Endometrial microvascular endothelial cells (primary cell): ENCODE results near the gene SIRPA. TPM values are rescaled to one million over a fixed set of nuclear protein-coding genes. Genes with fewer than 3 reads are reported as not detected.

Source experiments
- in situ Hi-C: cut with HindIII; loops from 2 replicates; pipeline ENCODE4 v1.10.0; 2017; ENCODE audit warnings: low sequenced_read_pairs, low pct_unique_long_range_greater_than_20kb; ENCODE audit errors: inconsistent ontology term
- total RNA-seq: library from RNA; depleted of rRNA; stranded (reverse); fragments of >200 nt; gene quantifications from one replicate; pipeline ENCODE4 v1.2.3, GENCODE V29; 2015; ENCODE audit errors: inconsistent ontology term

The SIRPA gene
- total RNA-seq, 1 donor from 2014 or later: 14.0 TPM

DNA sequence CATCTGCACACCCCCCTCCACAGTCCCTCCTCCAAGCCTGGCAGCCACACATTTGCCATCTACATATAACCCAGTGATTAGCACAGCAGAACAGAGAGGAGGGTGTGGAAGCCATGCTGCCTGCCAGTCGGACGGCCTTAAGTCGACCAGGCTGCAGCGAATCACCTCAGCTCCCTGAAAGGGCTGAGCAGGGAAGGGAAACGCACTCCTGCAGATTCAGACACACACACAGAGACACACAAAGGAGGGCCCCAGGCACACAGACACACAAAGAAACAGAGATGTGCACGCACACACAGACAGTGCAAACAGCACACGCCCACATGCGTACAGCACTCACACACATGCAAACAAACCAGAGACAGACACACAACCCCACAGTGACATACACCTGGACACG lies 11.2 kb upstream of the SIRPA start:
- in situ Hi-C loops: no loop called here

DNA sequence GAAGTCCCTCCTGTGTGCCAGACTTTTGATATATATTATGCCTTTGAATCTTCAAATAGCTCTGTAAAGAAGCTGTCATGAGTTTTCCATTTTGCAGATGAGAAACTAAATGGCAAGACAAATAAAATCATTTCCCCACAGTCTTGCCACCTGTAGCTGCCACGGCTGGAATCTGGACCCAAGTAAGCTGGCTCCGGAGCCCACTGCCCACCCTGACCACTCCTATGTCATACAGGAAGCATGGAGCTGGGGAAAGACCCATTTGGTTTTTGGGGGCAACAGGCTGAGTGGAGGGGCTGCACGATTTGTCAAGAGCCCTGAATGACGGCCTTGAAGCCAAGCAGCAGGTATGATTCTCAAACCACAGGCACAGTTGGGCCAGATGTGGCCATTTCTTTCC lies 10.0 kb upstream of the SIRPA start:
- in situ Hi-C loops: no loop called here

DNA sequence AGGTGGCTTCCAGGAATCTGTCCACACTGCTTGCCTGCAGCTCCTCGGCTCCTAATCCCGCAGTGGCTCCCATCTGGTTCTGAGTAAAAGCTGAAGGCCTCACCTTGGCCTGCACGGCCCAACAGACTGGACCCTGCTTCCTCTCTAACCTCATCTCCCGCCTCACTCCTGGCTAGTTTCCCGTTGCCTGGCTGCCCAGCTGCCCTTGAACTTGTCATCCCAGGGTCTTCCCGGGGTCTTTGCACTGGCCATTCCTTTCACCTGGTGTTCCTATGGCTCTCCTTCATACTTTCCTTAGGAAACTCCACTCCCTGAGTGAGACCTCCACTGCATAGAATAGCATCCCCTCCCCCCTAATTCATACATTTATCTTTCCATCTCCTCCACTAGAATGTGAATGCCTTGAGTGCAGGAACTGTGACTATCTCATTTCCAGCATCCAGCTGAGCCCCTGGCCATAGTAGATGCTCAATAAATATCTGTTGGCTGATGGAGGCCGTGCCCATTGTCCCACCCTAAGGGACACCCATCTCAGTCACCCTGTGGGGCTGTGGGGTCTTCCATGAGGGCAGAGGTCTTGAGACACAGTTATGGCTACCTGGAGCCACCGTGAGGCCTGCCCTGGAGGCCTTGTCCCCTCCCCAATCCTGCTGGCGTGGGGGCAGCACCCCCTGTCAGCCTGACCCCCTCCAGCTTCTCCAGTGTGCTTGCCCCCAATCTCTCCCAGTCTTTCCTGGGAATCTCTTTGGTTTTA lies 9.1 kb upstream of the SIRPA start:
- in situ Hi-C loops: no loop called here

DNA sequence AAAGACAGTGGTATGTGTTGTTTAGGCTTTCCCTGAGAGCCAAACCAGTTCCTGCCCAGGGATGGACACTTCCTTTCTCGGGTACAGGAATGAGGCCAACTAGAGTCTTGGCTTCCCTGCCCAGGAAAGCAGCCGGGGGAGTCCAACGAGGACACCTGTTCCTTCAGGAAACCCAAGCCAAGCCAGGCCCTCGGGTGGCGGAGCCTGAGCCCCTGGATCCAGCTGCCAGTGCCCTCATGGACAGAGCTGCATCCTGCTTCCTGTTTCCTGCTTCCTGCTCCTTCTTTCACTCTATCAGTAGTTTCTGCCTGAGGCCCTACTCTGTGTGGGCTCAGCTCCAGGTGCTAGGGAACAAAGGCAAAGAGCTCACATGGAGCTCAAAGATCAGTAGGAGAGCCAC lies 7.9 kb upstream of the SIRPA start:
- in situ Hi-C loops: no loop called here

DNA sequence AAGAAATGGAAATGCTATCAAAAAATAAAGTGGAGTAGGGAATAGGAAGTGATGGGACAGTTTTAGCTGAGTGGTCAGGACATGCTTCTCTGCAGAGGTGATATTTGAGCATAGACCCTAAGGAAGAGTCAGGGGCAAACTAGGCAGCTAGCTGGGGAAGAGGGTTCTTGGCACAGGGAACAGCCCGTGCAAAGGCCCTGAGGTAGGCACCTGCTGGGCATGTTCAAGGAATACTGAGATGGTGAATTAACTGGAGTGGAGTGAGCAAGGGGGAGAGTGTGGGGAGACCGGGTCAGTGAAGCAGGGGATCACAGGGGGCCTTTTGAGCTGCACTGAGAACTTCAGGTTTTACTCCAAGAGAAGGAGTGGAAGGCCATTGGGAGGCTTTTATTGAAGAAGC lies 7.5 kb upstream of the SIRPA start:
- in situ Hi-C loops: no loop called here

DNA sequence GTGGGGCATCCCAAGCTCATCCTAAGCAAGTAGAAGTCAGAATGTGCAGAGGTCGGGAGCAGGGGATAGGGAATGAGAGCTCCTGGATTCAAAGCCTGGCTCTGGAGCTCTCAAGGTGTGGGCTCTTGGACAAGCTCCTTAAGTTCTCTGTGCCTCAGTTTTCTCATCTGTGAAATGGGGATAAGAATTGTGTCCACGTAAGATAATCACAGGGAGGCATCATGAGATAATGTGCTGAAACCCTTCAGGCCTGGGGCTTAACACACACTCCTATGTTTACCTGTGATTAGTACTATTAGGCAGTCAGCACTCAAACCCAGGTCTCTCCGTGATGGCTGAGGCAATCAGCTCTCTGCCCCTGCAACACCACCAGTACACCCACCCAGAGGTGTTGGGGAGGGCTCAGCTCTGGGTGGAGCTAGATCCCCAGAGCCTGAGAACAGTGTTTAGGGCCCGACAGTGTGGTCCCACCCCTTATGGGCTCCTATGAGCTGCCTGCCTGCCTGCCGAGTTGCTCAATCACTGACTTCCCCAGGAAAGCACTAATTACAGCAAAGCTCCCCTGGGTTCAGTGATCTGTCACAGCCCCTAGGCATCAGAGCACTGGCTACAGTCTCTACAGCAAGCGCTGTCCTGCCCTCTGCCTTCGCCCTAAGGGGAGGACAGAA lies 6.3 kb upstream of the SIRPA start:
- in situ Hi-C loops: no loop called here

DNA sequence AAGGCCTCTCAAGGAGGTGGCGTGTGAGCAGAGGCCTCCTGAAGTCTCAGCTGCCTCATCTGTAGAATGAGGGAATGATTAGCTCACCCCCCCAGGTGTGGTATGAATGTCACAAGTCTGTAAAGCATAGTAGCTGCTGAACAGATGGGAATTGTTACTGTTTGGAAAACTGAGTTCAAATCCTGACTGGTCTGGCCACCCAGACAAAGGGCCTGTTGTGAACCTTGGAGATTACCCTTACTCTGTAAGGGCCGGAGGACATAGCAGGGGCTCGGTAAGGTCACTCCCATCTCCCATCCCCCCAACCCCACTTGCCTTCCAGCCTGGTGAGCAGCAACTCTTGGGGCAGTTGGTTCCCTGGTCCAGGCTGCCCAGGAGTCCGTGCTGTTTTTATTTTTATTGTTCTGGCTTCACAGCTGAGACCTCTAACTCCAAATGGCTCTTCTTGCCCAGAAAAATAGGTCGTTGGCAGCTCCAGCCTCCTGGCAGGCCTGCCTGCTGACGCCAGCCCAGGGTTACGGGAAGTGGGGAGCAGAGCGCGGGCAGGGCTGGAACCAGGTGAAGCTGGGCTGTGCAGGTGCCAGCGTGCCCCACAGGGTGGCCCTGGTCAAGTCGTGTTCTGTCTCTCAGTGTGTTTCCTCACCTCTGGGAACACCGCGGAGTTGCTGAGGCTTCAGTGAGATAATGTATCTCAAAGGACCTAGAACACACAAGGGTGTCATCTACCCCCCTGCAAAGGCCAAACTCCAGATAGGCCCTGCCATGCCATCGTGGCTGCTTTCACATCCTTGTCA lies 4.5 kb upstream of the SIRPA start:
- in situ Hi-C loops: no loop called here

DNA sequence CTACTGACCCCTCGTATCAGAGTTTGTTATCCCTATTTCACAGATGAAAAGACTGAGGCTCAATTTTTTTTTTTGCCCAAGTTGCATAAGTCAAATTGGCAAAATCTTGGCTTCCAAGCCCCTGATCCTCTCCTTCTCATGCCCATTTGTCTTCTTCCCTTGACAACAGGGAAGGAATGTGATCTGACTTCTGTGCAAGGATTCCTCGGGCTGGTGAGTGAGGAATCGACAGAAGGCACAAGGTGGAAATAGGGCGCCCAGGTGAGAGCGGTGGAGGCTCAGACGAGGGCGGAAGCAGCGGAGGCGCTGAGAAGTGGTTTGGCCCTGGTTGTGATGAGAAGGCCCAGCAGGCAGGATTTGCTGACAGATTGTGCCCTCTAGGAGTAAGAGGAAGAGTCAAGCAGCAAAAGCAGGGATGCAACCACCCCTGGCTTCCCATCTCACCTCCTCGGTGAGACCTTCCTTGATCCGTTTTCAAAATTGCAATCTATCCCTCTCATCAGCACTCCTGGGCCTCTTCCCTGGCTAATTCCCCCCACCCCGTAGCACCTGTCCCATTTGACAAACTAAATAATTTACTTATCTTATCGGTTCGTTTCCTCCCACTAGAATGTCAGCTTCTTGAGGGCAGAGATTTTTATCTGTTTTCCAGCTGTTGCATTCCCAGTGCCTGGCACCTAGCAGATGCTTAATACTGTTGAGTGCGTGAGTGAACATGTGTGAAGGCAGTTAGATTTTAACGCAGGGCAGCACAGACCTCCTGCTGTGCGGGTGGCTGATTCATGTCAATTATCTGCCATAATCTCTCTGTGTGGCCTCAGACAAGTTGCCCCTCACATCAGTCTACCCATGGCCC lies 3.7 kb upstream of the SIRPA start:
- in situ Hi-C loops: no loop called here

DNA sequence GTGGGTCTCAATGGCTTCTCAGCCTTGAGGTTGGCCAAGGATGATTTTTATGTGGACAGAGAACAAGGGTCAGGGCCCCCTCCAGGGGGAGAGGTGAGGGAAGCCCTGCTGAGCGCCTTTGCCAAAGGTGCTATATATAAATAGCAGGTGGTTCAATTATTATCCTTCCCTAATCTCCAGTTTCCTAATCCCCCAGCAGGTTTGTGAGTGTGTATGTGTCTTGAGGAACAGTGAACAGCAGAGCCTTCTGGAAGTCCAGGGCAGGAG lies 3.2 kb upstream of the SIRPA start:
- in situ Hi-C loops: no loop called here

DNA sequence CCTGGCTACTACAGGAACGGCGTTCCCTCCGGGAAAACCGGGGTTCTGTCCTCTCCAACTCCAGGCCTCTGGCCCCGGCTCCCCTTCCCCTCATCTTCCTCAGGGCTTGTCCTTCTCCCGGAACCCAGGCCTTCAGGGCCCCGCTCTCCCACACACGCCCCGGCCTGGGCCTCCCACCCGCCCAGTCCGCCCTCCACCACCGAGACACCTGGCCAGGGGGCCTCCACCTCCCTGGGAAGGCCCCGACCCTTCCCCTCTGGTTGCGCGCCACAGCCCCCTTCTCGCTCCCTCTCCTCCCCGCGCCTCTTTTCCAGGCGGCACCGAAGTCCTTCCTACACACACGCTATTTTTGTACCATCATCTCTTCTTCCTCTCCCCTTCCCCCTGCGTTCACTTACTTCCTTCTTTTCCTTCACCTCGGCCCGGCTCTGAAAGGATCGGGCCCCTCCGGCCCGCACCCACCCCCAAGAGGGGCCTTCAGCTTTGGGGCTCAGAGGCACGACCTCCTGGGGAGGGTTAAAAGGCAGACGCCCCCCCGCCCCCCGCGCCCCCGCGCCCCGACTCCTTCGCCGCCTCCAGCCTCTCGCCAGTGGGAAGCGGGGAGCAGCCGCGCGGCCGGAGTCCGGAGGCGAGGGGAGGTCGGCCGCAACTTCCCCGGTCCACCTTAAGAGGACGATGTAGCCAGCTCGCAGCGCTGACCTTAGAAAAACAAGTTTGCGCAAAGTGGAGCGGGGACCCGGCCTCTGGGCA lies 1.3 kb upstream of the SIRPA start:
- in situ Hi-C loops: no loop called here

DNA sequence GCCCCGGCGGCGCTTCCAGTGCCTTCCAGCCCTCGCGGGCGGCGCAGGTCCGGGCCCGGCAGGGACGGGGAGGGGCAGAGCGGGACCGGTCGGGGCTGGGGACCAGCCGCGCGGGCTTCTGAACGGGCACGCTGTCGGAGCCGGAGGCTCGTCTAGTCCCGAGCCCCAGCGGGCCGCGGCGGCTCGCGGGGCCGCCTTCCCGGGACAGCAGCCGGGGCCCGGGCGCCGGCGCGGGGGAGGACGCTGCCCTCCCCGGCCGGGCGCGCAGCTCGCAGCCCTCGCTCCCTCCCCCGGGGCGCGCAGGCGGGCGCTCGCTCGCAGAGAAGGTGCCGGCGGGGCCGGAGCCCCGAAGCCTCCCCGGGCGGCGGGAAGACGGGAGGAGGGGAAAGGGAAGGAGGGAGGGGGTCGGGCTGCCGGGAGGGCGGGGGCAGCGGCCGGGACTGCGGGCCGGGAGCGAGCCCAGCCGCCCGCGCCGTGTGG lies 696 bp upstream of the SIRPA start:
- in situ Hi-C loops: no loop called here

DNA sequence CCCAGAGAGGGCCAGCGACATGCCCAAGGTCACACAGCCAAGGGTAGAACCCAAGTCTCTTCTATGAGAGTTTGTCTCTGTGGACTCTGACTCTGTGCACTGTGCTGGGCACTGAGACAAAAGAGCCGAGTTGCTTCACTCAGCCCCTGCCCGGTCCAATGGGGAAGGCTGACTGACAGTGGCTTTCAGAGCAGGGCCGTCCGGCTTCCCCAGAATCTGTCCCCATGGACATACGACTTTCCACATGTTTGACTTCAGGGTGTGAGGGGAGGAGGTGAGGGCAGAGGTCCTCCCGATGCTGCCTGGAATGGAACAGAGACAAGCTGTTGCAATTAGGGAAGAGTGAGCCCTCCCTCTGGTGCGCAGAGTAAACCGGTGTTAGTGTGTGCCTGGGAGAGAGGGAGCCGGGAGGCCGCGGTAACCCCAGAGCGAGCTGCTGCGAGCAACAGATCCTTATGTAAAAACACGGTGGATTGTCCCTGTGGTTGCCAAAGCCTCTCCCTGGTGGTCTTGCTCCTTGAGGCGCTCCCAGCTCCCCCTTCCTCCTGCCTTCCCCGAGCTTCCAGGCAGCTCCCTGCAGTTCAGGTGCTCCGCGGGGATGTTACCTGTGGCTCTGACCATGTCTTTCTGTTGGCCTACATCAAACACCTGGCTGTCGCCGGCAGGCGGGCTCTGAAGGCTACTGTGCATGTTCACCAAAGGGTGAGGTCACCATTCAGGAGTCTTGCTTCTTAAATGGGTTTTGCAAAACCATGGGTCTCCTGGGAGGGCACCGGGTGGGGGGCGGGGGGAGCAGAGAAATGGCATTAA lies 672 bp downstream of the SIRPA start:
- in situ Hi-C loops: no loop called here

DNA sequence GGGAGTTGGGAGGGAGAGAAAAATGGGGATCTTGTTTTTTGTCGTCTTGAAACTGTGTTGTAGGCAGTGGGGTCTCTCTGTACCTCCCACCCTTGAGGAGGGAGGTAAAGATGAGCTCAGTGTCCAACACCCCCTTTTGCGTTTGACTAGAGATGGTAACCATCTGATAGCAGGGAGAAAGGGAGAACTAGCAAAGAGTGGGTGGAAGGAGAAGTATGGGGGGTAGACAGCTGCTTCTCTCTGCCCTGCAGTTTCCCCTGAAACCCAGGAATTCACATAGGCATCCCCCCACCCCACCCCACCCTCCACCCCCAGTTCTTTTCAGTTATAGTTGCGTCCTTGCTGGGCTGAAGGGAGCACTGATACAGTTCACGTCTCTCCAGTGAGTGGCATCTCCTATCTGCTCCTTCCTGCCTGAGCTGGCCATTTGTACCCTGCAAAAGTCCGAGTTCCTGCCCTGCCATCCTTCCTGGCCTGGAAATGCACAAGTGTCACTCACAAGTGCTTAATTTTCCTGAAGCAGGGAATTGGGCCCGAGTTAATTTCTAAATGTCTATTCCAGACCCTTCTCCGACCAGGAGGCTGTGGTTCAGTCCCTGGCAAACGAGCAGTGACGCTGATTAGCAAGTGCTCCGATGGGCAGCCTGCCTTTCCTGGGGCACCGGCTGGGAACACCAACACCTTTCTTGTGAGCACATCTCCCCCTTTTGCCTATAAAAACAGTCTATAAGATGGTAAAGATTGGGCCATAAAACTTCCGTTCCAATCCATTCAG lies 1.5 kb downstream of the SIRPA start:
- in situ Hi-C loops: no loop called here

DNA sequence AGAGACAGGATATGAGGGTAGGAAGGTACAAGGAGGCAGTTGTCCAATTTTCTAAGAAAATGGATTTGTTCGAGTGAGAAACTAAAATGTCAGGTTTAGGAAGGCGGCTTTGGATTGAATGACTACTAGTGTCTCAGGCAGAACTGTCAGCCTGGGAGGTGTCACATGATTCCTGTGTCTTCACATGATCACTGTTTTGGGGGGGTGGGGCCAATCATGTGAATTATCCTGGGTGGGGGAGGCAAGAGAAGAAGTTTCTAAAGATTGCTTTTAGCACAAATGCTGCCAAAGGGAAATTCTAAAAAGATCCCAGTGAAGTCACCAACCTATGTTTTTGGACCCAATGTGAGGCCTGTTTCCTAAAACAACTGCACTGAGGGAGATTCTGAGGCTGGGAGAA lies 2.3 kb downstream of the SIRPA start:
- in situ Hi-C loops: no loop called here

DNA sequence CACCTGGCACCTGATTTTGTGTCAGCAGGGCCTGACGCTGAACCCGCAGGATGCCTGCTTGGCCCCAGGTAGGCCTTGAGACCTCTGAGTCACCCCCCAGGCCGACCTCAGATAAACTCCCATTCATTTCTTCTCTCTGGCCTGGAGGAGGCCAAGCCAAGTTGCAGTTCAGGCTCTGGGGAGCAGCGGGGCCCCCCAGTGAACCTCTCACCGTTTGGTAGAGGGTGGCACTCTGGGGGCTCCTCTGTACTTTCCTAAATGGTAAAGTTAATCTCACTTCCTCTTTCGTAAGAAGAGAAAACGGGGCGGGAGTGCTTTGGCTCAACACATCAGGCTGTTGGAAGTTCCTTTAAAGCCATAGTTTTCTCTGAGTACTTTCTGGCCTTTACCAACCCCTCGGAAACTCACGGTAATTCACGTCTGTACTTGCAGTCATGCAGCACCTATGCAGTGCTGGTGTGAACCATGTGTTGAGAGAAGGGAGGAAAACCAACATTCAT lies 2.8 kb downstream of the SIRPA start:
- in situ Hi-C loops: no loop called here

DNA sequence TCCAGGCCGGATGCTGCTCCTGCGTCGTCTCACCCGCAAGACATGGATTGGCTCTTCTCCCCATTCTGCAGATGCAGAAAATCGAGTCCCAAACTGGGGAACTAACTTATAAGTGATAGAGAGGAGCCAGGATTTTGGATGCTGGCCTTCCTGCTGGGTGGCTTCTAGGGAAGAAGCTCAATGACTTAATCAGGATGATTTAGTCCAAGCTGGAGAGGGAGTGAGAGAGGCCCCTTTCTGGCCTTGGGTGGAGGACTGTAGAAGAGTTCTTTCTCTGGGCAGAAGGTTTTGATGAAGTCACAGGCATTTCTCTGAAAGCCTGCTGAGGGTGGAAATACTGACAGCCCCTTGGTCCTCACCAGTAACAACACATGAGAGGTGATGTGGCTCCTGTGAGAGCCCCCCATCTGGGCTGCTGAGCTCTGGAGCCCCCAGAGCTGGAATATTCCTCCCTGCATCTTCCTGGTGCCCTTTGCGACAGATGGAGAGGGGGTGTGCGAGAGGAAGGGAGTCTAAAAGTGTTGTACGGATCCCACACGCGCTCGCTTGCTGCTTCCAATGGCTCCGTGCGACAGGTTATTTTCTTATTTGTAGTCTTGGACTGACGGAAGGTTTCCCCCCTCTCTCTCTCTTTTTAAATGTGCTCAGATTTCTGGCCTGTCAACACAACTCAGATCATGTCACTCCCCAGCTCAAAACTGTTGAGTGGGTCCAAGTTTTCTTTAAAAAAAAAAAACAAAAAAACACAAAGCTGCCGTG lies 3.5 kb downstream of the SIRPA start:
- in situ Hi-C loops: no loop called here
